Renal cortex interstitium (tissue), 11 donors: Measurements from ENCODE around the gene ATXN1. TPM values are rescaled to one million over a fixed set of nuclear protein-coding genes. Genes with fewer than 3 reads are reported as not detected.
"Not testable (repeated sequence)": the region's sequence is repeated elsewhere in the genome, so short reads cannot be mapped to it uniquely, and the experiment has no call there.

Experiments used
- DNase-seq, 11 donors: peaks; one replicate each; pipeline ENCODE4 v3.0.0-alpha.2; 2013; ENCODE audit warnings: low read depth in 9 of 11, low spot score in 4 of 11; ENCODE audit errors: extremely low read depth in 1 of 11
- polyA plus RNA-seq, 3 donors: library from polyadenylated mRNA; unstranded; fragments of 120-200 nt; gene quantifications; one replicate each; pipeline ENCODE4 v1.2.1, GENCODE V29; 2013; ENCODE audit not compliant: insufficient read length in 3 of 3

Gene ATXN1
- polyA plus RNA-seq, 3 donors: 19.3 to 21.9 (median 19.4) TPM

DNA sequence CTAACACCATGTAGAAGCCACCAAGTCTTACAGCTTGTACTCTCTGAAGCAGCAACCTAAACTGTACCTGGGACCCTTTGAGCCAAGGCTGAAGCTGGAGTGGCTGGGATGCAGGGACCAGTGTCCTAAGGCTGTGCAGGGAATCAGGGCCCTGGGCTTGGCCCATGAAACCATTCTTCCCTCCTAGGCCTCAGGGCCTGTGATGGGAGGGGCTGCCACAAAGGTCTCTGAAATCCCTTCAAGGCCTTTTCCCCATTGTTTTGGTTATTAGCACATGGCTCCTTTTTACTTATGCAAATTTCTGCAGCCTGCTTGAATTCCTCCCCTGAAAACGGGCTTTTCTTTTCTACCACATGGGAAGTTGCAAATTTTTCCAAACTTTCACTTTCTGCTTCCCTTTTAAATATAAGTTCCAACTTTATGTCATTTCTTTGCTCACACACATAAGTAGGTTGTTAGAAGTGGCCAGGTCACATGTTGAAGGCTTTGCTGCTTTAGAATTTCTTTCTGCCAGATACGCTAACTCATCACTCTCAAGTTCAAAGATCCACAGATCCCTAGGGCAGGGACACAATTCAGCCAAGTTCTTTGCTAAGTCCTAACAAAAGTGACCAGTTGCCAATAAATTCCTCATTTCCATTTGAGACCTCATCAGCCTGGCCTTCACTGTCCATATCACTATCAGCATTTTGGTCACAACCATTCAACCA is 28.2 kb upstream of the ATXN1 start:
- no peak for DNase-seq

DNA sequence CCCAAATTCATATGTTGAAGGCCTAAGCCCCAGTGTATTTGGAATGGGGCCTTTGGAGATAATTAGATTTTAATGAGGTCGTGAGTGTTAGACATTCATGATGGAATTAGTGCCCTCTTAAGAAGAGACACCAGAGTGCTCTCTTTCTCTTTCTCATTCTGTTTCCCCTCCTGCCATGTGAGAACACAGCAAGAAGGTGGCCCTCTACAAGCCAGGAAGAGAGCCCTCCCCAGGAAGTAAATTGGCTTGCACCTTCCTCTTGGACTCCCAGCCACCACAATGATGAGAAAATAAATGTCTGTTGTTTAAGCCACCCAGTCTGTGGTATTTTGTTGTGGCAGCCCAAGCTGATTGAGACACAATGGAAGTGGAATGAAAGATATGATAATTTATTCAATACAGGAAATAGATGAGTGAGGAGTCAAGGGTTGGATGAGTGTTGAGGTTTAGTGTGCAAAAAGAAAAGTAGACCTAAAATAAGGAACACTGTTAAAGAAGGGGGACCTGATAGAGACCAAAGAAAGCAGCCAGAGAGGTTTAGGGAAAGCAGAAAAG is 25.9 kb upstream of the ATXN1 start:
- no peak for DNase-seq

DNA sequence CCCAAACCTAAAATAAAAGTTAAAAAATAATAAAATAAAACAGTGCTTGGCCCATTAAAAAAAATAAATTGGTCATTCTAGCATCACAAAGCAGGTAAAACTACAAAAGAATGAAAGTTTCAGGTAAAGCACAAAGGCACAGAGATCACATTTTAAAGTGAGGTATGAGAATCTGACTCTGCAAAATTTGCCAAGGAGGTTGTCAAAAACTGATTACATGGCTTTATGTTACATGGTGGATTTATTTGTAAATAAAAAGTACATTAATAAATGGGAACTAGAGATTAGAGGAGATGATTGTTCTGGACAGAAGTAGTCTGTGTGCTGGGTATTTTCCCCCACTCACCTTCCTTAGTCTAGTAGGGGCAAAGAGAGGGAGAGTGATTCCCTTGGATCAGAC is 24.2 kb upstream of the ATXN1 start:
- no peak for DNase-seq

DNA sequence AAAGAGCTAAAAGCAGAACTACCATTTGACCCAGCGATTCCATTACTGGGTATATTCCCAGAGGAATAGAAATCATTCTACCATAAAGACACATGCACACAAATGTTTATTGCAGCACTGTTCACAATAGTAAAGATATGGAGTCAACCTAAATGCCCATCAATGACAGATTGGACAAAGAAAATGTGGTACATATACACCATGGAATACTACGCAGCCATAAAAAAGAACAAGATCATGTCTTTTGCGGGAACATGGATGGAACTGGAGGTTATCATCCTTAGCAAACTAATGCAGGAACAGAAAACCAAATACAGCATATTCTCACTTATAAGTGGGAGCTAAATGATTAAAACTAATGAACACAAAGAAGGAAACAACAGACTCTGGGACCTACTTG is 23.7 kb upstream of the ATXN1 start:
- not testable (repeated sequence) for DNase-seq

DNA sequence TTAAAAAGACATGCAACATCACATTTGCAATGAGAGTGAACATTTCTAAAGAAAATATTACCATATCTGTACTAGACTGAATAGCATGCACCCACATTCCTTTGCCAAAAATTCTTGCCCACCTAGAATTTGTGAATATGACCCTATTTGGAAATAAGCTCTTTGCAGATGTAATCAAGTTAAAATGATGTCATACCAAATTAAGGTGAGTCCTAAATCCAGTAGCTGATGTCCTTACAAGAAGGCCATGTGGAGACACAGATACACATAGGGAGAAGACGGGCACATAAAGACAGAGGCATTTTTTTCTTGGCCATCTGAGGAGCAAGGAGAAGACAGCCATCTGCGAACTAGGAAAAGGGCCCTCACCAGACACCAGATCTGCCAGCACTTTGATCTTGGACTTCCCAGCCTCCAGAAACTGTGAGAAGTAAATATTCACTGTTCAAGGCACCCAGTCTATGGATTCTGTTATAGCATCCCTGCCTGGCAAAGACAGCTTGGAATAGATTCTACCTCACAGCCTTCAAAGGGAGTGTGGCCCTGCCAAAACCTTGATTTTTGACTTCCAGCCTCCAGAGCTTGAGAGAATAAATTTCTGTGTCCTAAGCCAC is 22.8 kb upstream of the ATXN1 start:
- no peak for DNase-seq

DNA sequence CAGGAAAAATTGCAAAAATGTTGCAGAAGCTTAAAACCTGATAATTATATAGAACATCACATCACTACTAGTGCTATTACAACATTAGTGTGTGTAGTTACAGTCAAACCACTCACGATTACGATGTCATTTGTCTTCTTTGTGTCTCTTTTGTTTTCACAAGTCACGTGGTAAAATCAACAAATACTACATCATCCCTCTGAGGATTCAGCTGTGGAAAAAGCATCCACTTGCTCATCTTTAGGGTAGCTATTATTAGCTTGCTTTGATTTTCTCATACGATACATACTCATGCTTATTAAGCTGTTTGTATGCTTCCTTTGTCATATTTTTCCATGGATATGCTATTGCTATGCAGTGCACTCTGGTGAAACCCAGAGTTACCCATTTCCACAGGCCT is 22.2 kb upstream of the ATXN1 start:
- DNase-seq: no peak

DNA sequence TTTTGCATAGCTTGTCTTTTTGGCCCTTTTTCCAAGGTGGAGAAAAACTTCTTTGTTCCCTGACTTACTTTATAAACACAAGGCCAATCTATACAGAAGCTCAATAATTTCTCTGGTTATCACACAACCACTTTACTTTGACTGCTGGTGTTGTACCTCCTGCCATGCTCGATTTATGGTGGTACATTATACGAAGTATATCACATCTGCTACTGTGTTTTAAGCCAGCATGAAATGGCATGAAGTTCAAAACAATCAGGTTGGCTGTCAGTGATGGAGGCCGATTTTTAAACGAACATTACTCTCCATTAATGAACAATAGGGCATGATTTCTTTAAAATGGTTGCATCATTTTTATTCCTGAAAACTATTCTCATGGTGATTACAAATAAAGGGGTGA is 21.0 kb upstream of the ATXN1 start:
- no peak for DNase-seq

DNA sequence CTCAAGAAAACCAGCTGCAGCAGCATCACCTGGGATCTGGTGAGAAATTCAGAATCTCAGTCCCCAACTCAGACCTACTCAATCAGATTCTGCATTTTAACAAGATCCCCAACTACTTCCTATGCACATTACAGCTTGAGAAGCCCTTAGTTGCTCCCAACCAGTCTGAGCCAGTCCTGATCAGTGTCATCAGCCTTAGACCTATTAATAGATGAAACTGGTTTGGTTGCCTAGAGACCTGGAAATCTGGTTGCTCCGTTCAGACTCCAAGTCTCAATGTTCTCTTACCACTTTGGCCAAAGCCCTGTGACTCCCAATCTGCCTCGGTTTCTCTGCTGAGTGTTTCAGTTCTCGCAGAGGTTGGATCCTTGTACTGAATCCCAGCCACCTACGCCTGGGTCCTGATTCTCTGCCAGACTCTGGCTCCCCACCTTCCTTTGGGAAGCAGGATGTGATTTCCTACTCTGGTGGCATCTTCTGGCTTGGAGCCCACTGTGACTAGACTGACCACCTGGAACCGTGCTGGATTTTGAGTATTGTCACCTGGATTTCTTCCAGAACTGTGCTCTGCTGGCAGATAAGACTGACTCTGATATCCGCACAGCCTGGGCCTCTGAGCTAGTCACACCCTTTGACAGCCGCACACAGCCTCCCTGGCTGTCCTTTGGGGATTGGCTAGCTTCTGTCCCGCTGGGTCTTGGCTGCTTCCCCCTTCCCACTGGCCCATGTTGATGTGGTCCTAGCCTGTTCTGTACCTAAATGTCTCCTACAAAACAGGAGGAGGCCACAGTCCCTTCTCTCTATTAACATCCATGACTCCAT is 20.3 kb upstream of the ATXN1 start:
- DNase-seq: no peak

DNA sequence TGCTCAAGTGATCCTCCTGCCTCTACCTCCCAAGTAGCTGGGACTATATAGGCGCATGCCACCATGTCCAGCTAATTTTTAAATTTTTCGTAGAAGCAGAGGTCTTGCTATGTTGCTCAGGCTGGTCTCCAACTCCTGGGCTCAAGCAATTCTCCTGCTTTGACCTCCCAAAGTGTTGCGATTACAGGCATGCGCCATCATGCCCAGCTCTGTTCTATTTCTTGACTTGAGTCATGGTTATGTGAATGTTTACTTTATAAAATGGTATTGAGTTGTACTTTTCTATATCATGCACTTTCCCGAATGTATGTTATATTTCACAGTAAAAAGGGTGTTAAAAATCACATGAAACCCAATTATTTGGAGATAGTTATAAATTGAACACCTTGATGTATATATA is 17.3 kb upstream of the ATXN1 start:
- no peak for DNase-seq

DNA sequence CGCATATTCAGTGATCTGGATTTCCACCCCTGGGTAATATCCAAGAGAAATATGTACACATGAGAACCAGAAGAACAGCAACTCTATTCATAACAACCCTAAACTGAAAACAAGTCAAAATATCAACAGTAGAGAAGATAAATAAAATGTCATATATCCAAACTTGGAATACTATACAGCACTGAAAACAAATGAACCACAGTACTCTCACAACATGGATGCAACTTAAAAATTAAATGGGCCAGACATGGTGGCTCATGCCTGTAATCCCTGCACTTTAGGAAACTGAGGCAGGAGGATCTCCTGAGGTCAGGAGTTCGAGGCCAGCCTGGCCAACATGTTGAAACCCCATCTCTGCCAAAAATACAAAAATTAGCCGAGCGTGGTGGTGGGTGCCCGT is 16.5 kb upstream of the ATXN1 start:
- DNase-seq: no peak

DNA sequence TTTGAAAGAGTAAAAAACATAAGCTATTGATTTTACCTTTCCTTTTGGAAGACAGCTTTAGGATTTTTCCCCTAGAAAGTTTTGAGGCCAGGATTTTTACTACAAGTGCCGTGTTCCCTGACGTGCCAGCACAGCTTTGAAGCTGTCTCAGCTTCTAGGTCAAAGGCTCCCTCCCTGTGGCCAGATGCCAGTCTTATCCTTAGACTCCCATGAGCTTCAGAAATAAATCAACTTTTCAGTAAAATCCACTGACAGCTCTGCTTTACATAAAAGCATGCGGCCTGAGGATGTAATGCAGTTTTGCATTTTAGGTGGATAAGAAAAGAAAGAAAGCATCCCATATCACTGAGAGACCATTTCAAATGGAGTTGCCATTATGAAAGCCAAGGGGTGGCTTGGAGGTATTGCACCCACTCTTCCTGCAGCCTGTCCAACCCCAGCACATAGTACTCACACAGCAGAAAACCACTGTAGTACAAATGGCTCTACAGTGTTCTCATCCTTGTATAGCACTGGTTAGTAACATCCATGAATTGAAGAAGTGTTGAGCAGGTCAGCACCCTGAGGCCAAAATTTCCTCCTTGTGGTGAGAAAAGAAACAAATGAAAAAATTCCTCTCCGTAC is 15.2 kb upstream of the ATXN1 start:
- no peak for DNase-seq

DNA sequence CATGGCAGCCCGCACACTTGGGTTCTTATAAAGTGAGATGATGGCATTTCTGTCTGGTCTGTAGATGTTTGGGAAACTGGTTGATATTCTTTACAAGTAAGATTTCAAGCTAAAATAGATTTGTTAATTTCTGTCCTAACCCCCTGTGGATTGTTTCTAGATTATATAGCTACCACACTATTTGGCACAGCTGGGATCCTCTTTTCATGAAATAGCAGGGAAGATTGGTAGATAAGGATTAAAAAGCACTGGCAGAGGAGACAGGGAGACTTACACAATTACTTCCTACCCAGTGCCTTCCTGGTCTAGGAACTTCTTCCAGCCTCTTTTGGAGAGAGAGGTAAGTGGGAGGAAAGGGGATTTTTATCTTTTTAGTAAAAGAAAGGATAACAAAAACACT is 13.2 kb upstream of the ATXN1 start:
- no peak for DNase-seq

DNA sequence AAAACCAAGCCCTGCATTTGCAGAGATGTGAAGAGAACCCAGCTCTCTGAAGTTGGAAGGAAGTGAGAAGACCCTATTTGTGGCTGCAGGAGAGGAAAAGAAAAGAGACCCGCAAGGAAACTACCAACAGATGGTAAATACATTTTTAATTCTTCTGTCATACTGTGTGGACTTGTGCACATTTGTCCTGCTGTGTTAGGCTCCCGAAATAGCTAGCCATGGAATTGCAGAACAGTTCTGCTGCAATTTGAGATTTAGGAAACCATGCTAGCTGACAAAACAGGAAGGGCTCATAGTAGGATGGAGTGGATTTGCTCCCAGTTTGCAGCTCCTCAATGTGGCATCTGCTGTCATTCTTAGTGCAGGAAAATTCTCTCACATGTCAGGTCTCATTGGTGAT is 12.1 kb upstream of the ATXN1 start:
- no peak for DNase-seq

DNA sequence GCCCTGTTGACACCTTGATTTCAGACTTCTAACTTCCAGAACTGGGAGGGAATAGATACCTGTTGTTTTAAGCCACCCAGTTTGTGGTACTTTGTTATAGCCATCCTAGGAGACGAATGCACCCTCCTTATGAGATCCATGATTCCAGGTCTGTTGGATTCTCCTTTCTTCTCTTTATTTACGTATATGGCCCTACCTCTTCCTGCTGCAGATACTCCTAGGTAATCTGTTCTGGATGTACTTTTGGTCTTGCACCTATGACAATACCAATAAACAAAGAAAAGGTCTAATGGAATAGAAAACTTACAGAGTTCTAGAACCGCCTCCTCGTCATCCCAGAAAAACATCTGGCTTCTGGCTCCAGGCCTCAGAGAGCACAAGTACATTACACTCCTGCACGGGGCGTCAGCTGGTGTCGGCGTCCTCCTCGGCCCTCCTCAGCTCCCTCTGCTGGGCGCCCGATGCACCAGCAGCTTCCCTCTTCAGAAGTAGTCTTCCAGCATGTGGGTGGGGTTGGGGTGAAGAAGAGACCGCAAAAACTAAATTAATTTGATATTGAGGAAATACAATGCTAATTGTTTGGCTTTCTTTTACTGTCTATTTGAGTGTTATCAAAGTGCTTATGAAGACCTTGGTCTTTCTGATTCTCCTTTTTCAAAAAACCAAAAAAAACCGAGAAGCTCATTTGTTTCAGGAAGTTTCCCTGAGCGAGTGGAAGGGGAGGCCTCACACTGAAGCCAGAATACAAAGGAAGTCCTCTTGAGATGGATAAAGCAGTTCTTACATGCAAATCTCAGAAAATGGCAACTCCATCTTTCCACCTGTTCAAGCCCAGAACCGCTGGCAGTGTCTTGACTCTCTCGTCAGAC is 9.7 kb upstream of the ATXN1 start:
- DNase-seq: peak in 1 of 11 donors; percentile 51

DNA sequence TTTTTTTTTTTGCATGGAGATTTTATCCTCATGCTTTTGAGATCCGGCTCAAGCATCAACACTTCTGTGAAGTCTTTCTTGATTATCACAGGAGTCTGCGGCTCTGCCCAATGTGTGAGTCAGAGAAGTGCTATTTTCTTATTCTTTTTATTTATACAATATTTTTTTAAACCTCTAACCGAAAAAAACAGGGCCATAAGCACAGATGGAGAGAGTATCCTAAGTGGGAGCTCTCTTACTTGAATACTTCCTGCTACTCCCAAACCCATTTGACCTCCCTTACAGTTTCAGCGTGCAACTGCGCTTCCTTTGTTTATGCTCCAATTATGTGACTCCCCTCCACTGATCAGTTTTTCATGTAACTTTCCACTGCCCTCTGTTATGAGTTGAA is 8.7 kb upstream of the ATXN1 start:
- DNase-seq: no peak

DNA sequence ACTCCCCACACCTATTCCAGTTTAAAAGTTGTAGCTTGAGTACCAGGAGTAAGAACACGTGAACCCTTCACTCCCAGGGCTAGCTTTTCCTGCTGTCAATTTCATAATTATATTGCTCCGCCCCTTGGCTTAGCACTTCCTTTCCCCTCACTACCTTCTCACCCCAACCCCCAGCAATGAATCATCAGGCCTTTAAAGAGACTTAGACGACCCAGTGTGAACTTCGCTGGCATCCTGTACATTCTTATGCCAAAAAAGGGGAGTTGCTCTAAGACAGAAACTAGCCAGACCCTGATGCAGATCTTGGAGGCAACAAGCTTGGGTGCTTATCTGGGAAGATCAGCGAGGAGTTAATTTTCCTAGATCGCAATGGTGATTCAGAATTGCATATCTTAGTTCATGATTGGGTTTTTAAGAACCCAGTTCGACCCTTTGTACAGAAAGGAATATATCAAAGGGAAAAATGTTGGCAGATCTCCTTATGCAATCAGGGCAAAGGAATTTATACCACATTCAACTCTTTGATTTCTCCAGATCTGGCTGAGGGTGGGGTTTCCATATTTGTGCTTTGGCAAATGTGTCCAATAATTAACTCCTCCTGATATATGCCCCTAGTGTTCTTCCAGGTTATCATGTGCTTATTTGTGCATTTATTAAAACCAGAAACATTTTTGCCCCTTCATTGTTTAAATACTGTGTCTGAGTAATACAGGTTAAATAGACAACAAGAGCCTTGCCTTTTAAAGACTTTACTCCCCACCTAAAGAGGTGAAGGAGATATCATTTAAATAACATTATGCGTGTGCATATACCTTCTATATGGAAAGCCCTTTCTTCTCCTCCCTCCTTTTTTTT is 8.1 kb upstream of the ATXN1 start:
- no peak for DNase-seq

DNA sequence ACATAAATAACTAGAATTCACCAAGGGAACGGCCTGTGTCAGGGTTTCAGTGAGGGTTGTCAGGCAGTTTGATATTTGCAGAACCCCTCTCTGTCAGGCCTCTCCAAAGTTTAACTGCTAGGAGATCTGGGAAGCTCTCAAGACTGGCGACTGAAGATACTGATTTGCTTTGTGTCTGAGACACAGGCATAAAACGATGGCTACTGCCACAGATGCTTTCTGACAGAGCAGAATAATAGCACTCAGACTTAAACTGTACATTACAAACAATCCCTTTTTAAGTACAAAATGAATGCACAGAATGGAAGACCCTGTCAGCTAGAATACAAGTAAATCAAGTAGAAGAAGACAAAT is 7.2 kb upstream of the ATXN1 start:
- no peak for DNase-seq
